ENCODE results near the gene KRT74. TPM values are rescaled to one million over a fixed set of nuclear protein-coding genes. Genes with fewer than 3 reads are reported as not detected.

KRT74 gene
- total and polyA plus RNA-seq, 9 donors = not detected

DNA sequence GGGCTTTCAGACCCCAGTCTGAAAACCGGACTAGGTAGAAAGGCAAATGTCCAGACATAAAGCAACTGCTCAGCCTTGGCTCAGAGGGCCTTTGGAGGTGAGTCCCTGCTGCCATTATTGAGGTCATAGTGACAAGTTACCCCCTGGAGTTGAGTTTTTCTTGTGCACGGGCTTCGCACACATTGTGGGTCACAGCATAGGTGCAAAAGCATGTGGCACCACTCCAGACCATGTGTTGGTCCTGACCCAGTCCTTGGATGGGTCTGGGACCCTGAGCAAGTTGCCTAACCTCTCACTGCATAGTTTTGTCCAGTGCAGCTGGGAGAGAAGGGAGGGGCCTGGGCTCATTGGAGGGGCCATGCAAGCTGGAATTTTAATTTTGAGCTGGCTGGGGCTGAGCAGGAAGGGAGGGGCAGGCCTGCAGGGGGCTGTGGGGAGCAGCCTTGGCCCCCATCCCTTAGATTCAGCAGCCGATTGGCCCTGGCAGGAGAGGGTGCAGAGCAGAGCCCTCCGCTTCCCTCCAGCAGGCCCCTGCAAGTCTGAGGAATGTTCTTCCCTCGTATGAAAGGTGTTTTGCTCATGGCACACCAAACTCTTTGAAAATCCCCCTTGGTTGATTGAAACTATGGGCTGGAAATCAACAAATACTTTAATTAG lies 49.3 kb downstream of the KRT74 start:
- no peaks in the 10 kb centered on the region for H3K4me1 ChIP-seq (ENCODE audit: insufficient read depth)
- no peaks in the 10 kb centered on the region for H3K36me3 ChIP-seq
- H3K27me3 ChIP-seq = no peaks in the 10 kb centered on the region
- no peak for DNase-seq
- no peak for TF ChIP-seq EP300 (IDR thresholded peaks at IDR 0.05)
- TF ChIP-seq, protein P1, sequence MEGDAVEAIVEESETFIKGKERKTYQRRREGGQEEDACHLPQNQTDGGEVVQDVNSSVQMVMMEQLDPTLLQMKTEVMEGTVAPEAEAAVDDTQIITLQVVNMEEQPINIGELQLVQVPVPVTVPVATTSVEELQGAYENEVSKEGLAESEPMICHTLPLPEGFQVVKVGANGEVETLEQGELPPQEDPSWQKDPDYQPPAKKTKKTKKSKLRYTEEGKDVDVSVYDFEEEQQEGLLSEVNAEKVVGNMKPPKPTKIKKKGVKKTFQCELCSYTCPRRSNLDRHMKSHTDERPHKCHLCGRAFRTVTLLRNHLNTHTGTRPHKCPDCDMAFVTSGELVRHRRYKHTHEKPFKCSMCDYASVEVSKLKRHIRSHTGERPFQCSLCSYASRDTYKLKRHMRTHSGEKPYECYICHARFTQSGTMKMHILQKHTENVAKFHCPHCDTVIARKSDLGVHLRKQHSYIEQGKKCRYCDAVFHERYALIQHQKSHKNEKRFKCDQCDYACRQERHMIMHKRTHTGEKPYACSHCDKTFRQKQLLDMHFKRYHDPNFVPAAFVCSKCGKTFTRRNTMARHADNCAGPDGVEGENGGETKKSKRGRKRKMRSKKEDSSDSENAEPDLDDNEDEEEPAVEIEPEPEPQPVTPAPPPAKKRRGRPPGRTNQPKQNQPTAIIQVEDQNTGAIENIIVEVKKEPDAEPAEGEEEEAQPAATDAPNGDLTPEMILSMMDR (IDR thresholded peaks at IDR 0.05) = no peak
- TF ChIP-seq POLR2A (IDR thresholded peaks at IDR 0.05) = no peak
- no peak overlapping the region for H3K4me3 ChIP-seq
- no peaks in the 10 kb centered on the region for H3K9me3 ChIP-seq
- no peak overlapping the region for H3K27ac ChIP-seq
- intact Hi-C loops (cut with DNase I) = no loop called here
- WGBS, 3 donors = 50 to 65% (median 56%) methylated on average over 6 of the region's 6 CpGs

DNA sequence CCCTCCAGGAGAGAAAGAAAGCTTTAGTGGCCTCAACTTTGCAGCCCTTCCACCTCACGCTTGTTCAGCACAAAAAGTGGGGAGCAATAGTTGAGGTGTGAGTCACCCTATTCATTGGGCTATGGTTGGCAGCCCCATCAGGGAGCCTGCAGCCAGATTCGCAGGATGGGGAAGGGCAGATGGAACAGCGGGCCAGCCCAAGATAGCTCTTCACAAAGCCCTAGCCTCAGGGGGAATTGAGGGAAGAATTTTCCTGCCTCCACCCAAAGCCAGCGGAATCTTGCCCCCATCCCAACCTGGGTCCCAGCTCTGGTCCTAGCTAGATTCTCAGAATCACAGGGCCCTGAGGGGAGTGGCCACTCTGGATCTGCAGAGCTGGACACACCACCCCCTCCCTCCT lies 49.8 kb downstream of the KRT74 start:
- Histone ChIP-seq H3K27me3 (no peaks in the 10 kb centered on the region), H3K4me3 (no peak overlapping the region), H3K36me3 (no peaks in the 10 kb centered on the region), H3K27ac (no peak overlapping the region), H3K9me3 (no peaks in the 10 kb centered on the region), H3K4me1 (ENCODE audit: insufficient read depth) (no peaks in the 10 kb centered on the region)
- intact Hi-C loops (cut with DNase I) = no loop called here
- DNase-seq = no peak
- WGBS, 3 donors = 86 to 90% (median 87%) methylated on average over 4 of the region's 4 CpGs
- TF ChIP-seq POLR2A (IDR thresholded peaks at IDR 0.05) (no peak), EP300 (IDR thresholded peaks at IDR 0.05) (no peak)
- TF ChIP-seq, protein P1 (IDR thresholded peaks at IDR 0.05) = no peak

DNA sequence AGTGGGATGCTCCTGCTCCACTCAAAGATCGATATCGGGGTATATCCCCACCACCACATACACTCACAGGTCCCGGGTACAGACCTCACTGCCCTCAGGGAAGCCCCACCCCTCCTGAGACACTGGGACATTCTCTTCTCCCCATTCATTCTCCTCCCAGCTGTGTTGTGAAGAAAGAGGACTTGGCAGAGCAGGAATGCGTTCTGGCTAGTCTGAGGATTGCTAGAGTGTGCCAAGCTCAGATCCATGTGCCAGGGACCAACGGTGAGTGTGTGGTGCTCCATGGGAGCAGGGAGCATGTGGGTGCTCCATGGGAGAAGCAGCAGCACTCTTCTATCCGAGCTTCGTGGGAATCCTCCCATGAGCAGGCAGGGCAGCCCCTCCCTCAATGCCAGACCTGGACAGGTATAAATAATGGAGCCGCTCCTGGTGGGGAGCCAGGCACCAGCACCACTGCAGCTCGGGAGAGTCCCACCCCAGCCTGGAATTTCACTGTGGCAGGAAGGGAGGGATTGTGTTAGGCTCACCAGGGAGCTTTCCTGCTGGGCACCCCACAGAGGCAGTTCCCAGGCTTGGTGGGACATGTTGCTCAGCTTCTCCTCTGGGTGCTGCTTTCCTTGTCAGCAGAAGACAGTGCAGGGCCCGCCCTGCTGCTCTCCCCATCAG lies 51.2 kb downstream of the KRT74 start:
- no peaks in the 10 kb centered on the region for H3K36me3 ChIP-seq
- H3K27me3 ChIP-seq = no peaks in the 10 kb centered on the region
- H3K9me3 ChIP-seq = no peaks in the 10 kb centered on the region
- 61 to 69% (median 61%) methylated on average over 10 of the region's 10 CpGs for WGBS, 3 donors
- TF ChIP-seq EP300 (IDR thresholded peaks at IDR 0.05) (no peak), POLR2A (IDR thresholded peaks at IDR 0.05) (no peak)
- TF ChIP-seq, protein P1 (IDR thresholded peaks at IDR 0.05) = no peak
- H3K4me3 ChIP-seq = no peak overlapping the region
- no peak for DNase-seq
- no peaks in the 10 kb centered on the region for H3K4me1 ChIP-seq (ENCODE audit: insufficient read depth)
- H3K27ac ChIP-seq = no peak overlapping the region
- intact Hi-C loops (cut with DNase I) = no loop called here

DNA sequence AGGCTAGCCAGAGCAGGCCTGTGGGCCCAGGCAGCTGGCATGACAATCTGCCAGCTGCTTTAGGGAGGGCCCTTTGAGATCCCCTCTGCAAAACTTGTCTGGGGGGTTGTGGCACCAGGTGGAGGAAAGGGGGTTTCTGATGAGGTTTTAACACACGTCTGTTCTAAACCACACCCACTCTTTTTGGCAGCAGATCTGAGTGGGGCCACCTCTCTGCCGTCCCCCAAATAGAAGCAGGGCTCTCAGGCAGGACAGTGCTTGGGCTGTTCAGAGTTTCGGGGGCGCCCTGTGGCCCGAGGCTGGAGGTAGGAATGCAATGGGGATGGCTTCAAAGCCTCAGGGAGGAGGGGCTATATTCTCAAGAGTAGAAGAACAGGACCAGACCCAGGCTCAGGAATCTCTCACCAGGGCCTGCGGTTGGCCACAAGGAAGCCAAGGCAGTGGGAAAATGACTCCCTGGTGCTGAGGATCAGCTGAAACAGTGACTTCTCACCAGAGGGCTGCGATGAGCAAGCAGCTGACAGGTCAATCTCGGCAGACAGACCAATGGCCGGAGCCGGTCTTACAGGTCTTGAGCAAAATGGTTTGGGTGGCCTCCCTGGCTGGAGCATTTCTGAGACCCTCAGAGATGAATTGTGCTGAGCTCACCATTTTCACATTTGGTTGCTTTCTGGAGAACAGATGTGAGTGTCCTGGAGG lies 51.9 kb downstream of the KRT74 start:
- WGBS, 3 donors = 67 to 80% (median 77%) methylated on average over 10 of the region's 10 CpGs
- intact Hi-C loops (cut with DNase I) = no loop called here
- H3K4me1 ChIP-seq (ENCODE audit: insufficient read depth) = no peaks in the 10 kb centered on the region
- H3K9me3 ChIP-seq = no peaks in the 10 kb centered on the region
- H3K36me3 ChIP-seq = no peaks in the 10 kb centered on the region
- no peaks in the 10 kb centered on the region for H3K27me3 ChIP-seq
- TF ChIP-seq EP300 (IDR thresholded peaks at IDR 0.05) (no peak), POLR2A (IDR thresholded peaks at IDR 0.05) (no peak)
- TF ChIP-seq, protein P1 (IDR thresholded peaks at IDR 0.05) = no peak
- no peak overlapping the region for H3K4me3 ChIP-seq
- no peak overlapping the region for H3K27ac ChIP-seq
- DNase-seq = no peak
